Esophagus muscularis mucosa (tissue), 3 donors: ENCODE measurements around the gene MOB2.

Source experiments
- CTCF ChIP-seq, 3 experiments: fragments of 200-600 bp in 2 of 3; fragments of 450-650 bp in 1 of 3; sonication (generic) in 2 of 3; IDR thresholded peaks; one replicate each; pipeline ENCODE4 v1.5.1; 2017 to 2019; ENCODE audit warnings: antibody characterized with exemption in 3 of 3, mild to moderate bottlenecking in 2 of 3, moderate library complexity in 1 of 3
- POLR2A ChIP-seq: fragments of 450-650 bp; IDR thresholded peaks from one replicate; pipeline ENCODE4 v1.6.1; 2017; ENCODE audit warnings: antibody characterized with exemption, moderate library complexity, mild to moderate bottlenecking, low read depth

- TF ChIP-seq CTCF (IDR thresholded peaks at IDR 0.05) = no peak
- TF ChIP-seq POLR2A = no peak
These were observed 35.5 kb upstream of the MOB2 start for GRCh38 chr11:1522081-1522424.
